ENCODE results near the gene MAP9.
"Not testable (repeated sequence)": the region's sequence is repeated elsewhere in the genome, so short reads cannot be mapped to it uniquely, and the experiment has no call there.

MAP9 gene

DNA sequence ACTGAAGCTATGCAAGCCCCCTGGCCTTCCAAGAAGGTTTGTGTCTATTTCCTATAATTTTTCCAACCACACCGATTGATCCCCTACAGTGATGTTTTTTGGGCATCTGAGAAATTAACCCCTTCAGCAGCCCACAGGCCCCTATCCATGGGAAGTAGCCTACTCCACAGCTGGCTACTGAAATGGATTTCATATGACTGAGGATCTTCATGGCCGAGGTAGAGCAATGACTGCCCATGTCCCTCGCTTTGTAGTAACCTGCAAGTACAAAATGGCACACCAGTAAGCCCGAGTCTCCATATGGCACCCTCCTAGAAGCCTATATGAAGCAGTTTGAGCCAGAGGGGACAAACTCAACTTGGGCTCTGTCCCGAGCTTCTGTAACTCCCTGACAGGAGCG is 36.8 kb downstream of the MAP9 start:
- DNase-seq, result no peak

DNA sequence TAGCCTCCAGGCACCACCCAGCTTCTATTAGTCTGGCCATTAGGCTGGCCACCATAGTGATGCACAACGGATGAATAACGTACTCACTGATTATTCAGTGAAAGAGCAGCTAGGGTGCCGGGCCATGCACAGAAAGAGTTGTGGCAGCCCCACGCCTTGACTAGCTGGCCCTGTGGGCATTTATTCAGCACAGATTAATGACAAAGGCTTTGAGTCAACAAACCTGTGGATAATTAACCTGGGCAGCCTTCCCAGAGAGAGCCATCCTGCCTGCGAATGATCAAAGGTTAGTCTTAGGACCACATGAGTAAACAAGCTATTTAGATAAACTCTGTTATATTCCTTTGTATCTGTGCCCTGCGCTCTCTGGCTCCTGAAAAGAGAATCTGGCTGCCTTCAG is 37.2 kb downstream of the MAP9 start:
- DNase-seq, result no peak

DNA sequence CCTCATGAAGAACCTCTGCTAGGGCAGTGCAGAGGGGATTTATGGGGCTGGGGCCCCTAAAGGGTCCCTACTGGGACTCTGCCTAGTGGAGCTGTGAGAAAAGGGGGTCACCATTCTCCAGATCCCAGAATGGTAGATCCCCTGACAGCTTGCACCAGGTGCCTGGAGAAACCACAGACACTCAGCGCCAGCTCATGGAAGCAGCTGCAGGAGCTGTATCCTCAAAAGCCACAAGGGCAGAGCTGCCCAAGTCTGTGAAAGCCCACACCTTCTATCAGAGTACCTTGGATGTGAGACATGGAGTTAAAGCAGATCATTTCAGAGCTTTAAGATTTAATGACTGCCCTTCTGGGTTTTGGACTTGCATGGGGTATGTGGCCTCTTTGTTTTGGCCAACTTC is 38.6 kb downstream of the MAP9 start:
- no peak for DNase-seq

DNA sequence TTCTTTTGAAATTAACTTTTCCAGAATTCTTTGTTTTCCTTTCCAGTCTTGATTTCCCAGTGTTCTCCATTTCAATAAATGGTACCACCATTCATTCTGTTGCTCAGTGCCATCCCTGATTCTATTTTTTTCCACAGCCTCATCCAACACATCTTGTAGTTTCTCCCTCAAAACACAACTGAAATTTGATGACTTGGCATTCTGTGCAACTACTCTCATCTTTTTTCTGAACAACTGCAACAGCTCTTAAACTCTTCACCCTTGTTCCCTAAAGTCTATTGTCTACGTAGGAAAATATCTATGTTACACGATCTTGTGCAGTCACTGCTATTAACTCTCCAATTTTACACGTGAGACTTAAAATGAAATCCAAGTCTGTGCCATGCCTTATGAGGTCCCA is 40.5 kb downstream of the MAP9 start:
- DNase-seq, result no peak

DNA sequence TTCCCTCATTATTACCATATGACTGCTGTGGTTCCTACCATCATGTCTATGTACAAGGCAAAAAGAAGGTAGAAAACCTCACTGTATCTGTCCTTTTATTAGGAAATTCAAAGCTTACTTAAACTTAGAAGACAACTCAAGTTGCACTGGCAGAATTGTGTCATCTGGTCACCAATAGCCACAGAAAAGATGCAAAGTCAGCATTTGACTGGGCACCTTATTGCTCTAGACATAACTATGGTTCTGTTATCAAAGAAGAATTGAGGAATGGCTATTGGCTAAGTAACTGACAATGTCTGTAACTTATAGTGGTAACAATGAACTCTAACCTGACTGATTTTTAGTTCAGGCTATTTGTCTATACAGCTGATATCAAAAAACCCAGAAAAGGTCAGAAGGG is 45.3 kb downstream of the MAP9 start:
- DNase-seq, result no peak

DNA sequence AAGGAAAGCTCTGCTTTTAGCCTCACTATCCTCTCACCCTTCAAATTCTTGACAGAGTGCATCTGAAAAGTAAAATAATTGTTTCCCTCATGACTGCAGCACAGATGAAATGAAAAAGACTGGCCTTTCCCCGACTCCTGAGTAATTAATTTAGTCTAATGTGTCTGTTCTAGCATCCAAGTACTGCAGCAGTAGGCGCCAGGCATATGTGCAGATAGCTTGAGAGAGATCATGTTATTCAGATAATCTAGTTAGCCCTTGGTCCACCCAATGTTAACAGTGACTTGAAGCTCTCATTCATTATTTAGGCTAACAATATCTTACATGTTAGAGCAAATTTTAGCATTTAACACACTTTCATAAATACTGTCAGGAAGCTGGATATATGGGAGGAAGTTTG is 54.0 kb downstream of the MAP9 start:
- no peak for DNase-seq

DNA sequence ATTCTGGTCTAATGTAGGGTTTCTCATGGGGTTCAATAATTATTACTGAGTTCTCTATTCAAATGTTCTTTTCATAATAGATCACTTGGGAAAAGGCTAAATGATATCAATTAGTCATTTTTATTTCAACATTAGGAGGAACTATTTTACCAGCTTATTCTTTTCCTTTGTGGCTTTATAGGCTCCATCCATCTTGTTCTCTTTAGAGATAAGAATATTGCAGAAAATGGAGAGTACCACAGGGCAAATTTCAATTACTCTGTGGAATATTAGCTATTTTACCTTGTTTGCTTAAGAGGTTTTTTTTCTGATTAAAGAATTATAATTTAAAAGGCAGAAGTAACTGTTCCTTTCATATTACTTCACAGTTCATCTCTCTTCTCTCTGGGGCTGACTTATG is 55.8 kb downstream of the MAP9 start:
- DNase-seq, result no peak

DNA sequence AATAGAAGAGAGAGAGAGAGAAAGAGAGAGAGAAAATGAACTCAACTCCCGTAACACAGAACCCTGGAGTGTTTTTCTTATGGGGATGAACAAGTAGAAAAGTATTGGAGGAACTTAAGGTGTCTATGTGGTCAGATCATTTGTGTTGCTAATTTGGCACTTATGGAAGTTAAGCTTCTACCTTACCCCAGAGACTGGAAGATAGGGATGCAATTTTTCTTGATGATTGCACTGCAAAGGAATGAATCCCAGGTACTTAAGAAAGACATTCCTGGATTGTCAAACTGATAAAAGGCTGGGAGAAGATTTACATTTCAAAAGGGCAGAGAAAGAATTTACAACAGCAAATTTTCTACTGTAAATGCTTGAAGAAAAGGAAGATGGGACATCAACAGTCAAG is 57.2 kb downstream of the MAP9 start:
- no peak for DNase-seq

DNA sequence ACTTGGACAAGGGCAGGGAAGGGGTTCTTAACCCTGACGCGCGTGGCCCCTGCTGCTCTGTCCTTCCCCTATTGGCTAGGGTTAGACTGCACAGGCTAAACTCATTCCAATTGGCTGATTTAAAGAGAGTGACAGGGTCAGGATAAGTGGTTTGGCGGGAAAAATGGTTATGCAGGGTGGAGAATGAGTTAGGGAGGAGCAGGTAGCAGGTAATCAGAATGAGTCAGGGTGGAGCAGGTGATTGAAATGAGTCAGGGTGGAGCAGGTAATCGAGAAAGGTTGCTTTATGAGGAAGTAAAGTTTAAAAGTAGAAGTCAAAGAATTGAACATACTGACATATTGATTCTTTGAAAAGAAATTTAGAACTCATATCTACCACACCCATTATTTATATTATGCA is 64.7 kb downstream of the MAP9 start:
- DNase-seq, result not testable (repeated sequence)

DNA sequence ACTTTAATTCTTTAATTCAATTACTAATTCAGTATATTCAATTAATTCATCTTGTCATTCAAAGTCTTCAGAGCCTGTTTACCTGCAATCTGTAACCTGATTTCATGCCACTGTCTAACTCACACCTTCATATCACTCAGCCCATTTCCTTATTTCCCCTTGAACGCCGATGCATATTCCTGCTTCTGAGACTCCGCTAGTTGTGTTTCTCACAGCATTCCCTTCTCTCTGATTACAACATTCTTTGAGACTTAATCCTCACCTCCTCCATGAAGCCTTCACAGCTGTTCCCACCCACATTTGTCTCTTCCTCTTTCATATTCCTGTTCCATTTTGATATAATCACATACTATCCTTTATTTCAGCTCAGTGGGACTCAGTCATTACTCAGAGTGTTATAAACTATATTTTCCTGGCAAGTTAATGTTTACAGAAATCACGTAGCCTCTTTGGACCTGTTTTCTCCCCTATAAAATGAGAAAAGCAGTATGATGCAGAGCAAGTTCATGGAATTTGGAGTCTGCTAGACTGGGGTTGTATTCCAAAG is 69.0 kb downstream of the MAP9 start:
- no peak for DNase-seq

DNA sequence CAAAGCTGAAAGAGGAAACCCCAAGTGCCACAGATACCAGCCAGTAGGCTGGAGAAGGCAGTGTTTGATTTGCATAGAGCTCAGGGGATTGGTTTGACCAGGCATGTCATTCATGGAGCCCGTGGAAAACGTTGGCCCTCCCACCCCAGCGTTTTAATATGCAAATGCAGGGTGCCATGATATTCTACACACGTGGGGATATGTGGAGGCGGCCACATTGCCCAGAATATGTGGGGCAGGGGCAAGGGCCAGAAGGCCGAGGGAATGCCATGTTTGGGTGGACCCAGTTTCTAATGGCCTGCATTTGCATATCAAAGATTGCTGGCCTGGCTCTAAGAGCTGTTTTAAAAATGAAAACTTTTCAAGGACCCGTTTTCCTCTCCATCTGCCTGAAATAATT is 71.1 kb downstream of the MAP9 start:
- DNase-seq, result no peak

DNA sequence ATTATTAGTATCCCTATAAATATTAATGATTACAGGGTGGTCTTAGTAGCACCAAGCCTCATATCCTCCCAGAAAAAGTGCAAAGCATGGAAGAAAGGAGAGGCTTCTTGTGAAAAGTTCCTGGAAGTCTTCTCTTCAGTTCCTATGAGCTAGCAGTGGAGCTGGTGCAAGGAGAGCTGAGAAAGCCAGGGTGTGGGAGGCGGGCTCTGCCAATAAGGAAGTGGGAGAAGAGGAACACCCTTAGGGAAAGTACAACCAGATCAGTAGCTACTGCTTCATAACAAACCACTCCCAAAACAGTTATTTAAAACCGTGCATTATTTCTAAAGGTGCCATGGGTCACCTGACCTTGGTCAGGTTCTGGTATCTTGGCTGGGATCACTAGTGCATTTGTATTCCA is 72.4 kb downstream of the MAP9 start:
- no peak for DNase-seq

DNA sequence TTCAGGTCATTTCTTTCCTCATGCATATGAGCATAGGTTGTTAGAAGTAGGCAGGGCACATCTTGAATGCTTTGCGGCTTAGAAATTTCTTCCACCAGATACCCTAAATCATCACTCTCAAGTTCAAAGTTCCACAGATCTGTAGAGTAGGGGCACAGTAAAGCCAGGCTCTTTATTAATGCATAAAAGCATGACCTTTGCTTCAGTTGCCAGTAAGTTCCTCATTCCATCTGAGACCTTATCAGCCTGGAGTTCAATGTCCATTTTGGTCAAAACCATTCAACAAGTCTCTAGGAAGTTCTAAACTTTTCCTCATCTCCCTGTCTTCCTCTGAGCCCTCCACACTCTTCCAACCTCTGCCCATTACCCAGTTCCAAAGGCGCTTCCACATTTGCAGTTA is 77.7 kb downstream of the MAP9 start:
- DNase-seq, result no peak
